NCI-H345 (cell line): Measurements from ENCODE around the gene TMEM221.

Source experiments
- DNase-seq: peaks from one replicate; lab custom pipeline; 2025; lab: John Stamatoyannopoulos, UW

The TMEM221 gene

GRCh38 chr19:17471410-17472125 is 23.1 kb upstream of the TMEM221 start:
- DNase-seq = no peak

GRCh38 chr19:17470068-17470841 is 21.8 kb upstream of the TMEM221 start, which contains the start of gene SLC27A1:
Gene SLC27A1 (plus strand): TSS chr19:17470524. CDS start chr19:17470541, 17 bp downstream.
- peak; percentile 97 for DNase-seq

- DNase-seq = peak; percentile 90
Observed at GRCh38 chr19:17469481-17470067, 21.1 kb upstream of the TMEM221 start.

- DNase-seq = no peak
Observed at GRCh38 chr19:17469092-17469480, 20.6 kb upstream of the TMEM221 start.

- DNase-seq = no peak
Observed at GRCh38 chr19:17468302-17469091, 20.0 kb upstream of the TMEM221 start.

- DNase-seq = no peak
Observed at GRCh38 chr19:17467471-17468301, 19.2 kb upstream of the TMEM221 start.

- DNase-seq = no peak
Observed at GRCh38 chr19:17466487-17466850, 18.0 kb upstream of the TMEM221 start.

- no peak for DNase-seq
Observed at GRCh38 chr19:17460372-17461230, 12.1 kb upstream of the TMEM221 start, which contains the start of gene NXNL1. Gene NXNL1 (minus strand): TSS chr19:17460926. CDS start chr19:17460869, 57 bp downstream.

- DNase-seq = no peak
Observed at GRCh38 chr19:17458970-17459369, 10.5 kb upstream of the TMEM221 start.

- no peak for DNase-seq
Observed at GRCh38 chr19:17457616-17458015, 9.1 kb upstream of the TMEM221 start.

GRCh38 chr19:17456127-17456526 is 7.7 kb upstream of the TMEM221 start:
- no peak for DNase-seq

- DNase-seq = no peak
Observed at GRCh38 chr19:17455308-17456123, 7.0 kb upstream of the TMEM221 start.

- DNase-seq = no peak
Observed at GRCh38 chr19:17454576-17455071, 6.2 kb upstream of the TMEM221 start.

GRCh38 chr19:17451820-17452219 is 3.4 kb upstream of the TMEM221 start:
- no peak for DNase-seq

GRCh38 chr19:17450264-17451075 is 2.0 kb upstream of the TMEM221 start:
- DNase-seq = no peak

GRCh38 chr19:17447704-17448130 is 751 bp downstream of the TMEM221 start:
- DNase-seq = no peak

- DNase-seq = no peak
Observed at GRCh38 chr19:17445526-17446165, 2.8 kb downstream of the TMEM221 start.
